HL-60/S4 treated with retinoic acid at 250 ng/mL for 4 days and 3 days (cell line): ENCODE results near the gene ONECUT3.

Source experiments
- in situ Hi-C: fragments of 300-500 bp; cut with MboI; formaldehyde crosslinking; loops from 2 replicates; pipeline ENCODE4 v1.7.0; 2022; ENCODE audit warnings: low sequenced_read_pairs

ONECUT3 gene

GRCh38 chr19:1739960-1740629, 13.2 kb upstream of the ONECUT3 start:
- in situ Hi-C loops: no loop called here

DNA sequence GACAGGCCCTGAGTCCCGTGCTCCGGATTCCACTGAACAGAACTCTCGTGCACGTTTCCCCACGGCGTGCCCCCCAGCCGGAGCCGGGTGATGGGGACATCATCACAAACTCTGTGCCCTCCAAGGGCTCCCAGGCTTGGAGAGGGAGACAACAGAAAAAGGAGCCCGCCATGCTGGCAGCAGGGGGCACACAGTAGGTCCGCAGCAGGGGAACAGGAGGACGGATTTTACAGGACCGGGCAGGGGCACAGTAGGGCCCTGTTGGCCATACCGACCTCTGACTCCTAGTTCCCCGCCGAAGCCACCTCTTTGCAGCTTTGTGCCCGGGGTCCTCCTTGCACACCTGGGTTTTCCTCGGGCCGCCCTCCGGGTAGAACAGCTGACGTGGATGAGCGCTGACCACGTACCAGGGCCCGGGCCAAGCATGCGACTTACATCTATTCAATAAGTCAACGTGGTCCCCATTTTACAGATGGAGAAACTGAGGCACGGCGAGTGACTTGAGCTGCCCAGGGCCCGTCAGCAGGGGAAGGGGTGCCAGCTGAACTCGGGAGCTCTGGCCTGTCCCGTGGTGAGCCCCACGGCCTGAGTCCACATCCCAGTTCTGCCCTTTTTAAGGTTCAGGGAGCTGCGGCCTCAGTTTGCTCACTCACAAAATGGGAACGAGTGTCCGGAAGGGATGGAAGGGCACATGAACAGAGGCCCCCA, 10.2 kb upstream of the ONECUT3 start:
- in situ Hi-C loops: no loop called here

- in situ Hi-C loops: no loop called here
Measured at GRCh38 chr19:1744133-1744665, 9.1 kb upstream of the ONECUT3 start.

DNA sequence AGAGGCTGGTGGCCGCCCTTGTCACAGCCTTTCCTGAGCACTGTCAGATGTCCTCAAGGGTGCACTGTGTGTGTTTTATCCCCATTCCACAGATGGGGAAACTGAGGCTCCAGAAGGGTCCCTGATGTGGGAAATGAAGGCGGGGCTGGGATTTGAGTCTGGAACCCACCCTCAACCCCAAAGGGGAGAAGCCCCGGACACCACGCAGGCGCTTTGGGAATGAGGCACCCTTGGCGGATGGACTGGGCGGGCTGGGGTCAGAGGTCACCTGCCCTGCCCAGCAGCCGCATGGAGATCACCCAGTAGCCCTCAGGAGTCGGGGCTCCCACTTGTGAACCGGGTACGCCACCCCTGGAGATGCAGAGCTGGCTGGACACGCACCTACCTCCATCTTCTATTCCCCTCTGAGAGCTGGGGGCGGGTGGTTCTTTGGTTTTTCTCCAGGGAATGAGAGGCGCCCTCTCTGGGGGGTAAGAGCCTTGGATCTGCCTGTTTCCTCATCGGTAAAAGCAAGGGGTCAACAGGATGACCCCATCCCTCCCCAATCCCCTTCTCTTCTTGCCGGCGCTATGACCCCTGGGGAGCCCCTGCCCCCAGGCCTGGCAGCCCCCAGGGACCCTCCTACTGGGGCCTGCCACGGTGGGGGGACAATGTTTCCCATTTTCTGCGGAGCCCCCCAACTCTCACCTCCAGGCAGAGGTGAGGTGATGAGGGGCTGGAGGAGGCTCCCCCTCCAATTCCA, 8.3 kb upstream of the ONECUT3 start:
- in situ Hi-C loops: no loop called here

DNA sequence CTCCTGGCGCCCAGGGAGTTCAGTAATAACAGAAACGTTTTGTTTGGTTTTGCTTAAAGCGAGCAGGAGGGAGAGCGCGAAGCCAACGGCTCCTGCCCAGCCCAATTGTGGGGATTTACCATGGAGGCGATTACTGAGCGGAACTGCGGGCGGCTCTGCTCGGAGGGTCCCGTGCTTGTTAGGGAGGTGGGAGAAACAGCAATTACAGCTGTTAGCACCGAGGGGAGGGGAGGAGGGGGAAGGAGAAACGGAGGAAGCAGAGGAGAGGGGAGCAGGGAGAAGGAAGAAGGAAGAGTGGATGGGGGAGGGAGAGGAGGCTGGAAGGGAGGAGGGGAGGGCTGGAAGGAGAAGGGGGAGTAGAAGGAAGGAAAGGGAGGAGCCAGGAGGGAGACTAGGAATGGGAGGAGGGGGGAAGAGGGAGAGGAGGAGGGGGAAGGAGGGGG, 7.7 kb upstream of the ONECUT3 start:
- in situ Hi-C loops: no loop called here

DNA sequence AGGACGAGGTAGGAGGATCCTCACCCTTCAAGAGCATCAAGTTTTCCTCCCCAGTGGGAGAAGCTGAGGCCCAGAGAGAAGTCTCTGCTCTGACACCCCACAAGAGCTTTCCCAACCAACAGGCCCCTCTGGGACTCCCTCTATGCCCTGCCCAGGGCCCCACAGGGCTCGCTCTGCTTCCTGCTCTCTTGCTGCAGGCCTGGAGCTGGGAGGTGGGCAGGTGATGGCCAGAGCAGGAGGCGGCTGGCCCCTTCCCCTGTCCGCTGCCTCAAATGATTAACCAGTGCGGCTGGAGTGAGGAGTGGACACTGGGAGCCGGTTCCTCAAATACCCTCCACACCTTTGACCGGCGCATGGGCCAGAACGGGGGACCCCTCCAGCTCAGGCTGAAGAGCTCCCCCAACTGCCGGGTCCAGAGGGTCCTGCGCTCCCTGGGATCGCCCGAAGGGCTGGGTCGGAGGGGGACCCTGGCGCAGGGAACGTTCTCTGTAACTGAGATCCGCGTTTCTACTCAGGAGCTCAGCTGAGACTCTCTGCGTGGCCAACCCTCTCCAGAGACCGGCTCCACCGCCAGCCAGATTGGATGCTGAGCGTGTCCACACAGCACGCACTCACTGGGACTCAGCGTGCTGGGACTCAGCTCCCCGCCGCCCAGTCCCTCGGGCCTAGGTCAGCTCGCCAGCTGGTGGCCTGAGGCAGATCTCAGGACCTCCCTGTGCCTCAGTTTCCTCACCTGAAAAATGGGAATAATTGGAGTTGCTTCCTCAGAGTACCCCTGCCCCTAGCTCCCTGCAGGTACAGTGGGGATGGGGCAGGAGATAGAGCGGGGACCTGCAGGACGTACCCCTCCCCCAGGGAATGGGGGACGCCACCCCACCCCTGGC, 6.7 kb upstream of the ONECUT3 start:
- in situ Hi-C loops: no loop called here

- in situ Hi-C loops: no loop called here
Measured at GRCh38 chr19:1747285-1748114, 5.8 kb upstream of the ONECUT3 start.

DNA sequence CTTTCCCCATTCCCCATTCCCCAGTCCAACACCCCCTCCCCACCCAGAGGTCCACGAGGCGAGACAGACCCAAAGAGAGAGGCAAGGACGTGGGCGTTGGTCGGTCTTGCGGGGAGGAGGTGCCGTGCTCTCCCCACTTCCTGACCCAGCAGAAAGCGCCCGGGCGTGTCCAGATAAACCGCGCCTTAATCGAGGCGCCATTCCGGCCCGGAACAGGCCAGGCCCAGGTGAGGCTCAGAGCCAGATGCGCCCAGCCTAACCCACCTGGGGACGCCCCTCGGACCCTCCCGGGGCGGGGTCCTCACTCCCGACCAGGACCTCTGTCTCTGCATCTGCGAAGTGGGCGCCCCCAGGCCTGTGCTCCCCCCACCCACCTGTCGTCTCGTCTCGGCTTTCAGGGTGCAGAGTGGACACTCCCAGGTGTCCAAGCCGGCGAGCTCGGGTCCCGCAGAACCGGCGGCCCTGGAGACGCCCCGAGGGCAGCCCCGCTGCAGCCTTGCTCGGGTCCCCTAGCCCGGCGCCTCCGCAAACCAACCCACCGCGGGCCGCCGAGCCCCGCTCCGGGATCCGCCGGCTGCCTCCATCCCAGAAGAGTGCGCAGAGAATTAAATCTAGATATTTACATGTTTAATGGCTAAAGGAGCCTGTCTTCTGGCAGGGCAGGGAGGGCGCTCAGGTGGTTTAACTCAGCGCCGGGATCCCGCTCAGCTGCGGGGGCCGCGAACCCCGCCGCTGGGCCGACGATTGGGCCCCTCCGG, 5.0 kb upstream of the ONECUT3 start:
- in situ Hi-C loops: no loop called here

GRCh38 chr19:1748873-1749341, 4.4 kb upstream of the ONECUT3 start:
- in situ Hi-C loops: no loop called here

DNA sequence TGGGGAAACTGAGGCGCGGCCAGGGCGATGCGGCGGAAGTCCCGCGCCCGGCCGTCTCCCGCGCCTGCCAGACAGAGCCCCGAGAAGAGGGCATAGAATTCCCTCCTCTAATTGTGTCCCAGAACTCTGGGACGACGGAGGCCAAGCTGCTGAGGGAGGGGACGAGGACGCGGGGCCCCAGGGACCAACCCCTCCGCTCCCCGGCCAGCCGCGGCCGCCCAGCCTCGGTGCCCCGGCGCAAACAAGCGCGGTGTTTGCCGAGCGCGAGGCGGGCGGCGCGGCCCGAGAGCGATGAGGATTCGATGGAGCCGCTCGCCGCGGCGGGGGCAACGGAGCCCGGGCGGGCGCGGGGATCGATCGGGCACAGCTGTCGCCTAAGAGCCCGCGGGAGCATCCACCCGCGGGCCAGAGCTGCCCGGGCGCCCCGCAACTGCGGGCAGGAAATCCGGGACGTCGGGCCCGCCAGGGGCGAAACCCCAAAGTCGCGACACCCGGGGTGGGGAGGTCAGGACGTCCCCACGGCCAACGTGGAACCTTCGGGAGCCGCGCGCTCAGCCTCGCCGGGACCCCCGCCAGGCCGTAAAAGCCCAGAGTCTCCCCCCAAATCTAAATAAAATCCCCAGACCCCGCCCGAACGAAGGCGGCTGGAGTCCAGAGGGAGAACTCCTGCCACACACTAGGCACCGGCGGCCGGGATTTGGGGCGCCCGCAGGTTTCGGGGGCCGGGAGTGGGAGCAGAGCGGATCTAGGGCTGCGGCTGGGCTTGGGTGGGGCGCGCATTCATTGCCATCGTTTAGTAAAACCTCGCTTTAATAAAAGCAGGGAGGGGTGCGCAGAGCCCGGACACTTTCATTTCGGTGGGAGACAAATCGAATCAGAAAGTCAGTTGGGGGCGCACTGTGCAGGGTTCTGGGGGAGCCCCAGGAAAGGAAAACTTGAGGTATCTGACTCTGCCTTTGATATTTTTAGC, 3.6 kb upstream of the ONECUT3 start:
- in situ Hi-C loops: no loop called here

- in situ Hi-C loops: no loop called here
Measured at GRCh38 chr19:1750343-1751021, 2.8 kb upstream of the ONECUT3 start.

GRCh38 chr19:1751367-1752008, 1.8 kb upstream of the ONECUT3 start:
- in situ Hi-C loops: no loop called here

DNA sequence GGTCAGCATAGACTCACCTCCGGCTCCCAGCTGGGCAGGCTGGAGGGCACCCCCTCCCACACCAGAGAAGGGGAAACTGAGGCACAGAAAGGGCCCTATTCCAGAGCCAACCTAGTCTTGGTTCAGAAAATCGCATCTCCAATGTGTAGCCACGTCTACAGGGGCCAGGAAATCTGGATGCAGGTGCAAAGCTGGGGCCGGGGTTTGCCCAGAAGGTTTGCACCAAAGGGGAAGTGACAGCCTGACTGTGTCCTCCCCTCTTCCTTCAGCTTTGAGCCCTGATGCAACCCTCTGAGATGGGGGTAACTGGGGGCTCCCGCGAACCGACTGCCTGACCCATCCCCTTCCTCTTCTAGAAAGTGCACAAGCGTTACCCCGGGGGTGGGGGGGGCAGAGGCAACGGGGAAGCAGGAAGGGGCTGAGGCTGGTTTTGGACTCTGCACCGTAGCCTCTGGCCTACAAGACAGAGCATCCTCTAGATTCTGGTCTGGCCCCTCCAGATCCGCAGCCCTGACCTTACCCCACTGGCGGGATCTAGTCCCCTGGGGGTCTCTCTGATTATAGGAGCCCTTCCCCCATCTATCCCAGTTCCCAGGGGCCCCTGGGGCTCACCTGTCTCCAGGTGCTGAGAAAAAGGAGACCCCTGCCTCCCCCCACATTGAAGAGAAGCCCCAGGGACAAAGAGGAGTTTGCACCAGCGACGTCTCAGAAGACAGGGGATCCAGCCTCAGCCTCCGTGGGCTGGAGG, 1.1 kb upstream of the ONECUT3 start:
- in situ Hi-C loops: no loop called here

DNA sequence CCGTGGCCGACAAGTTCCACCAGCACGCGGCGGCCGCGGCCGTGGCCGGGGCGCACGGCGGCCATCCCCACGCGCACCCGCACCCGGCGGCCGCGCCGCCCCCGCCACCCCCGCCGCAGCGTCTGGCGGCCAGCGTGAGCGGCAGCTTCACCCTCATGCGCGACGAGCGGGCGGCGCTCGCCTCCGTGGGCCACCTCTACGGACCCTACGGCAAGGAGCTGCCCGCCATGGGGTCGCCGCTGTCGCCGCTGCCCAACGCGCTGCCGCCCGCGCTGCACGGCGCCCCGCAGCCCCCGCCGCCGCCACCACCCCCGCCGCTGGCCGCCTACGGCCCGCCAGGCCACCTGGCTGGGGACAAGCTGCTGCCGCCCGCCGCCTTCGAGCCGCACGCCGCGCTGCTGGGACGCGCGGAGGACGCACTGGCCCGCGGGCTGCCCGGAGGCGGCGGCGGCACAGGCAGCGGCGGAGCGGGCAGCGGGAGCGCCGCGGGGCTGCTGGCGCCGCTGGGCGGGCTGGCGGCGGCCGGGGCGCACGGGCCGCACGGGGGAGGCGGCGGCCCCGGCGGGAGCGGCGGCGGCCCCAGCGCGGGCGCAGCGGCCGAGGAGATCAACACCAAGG, 821 bp downstream of the ONECUT3 start:
- in situ Hi-C loops: no loop called here

- in situ Hi-C loops: no loop called here
Measured at GRCh38 chr19:1754636-1755466, 1.5 kb downstream of the ONECUT3 start.
